Measurements from ENCODE around the gene PLS1.
"Not testable (repeated sequence)": the region's sequence is repeated elsewhere in the genome, so short reads cannot be mapped to it uniquely, and the experiment has no call there.

Gene PLS1

GRCh38 chr3:142597906-142598305 lies 1.7 kb downstream of the PLS1 start:
- DNase-seq (ENCODE audit: low read depth), result no peak

GRCh38 chr3:142601713-142602112 lies 5.5 kb downstream of the PLS1 start:
- no peak for DNase-seq (ENCODE audit: low read depth)

GRCh38 chr3:142602619-142603385 lies 6.6 kb downstream of the PLS1 start:
- no peak for DNase-seq (ENCODE audit: low read depth)

GRCh38 chr3:142603386-142603705 lies 7.2 kb downstream of the PLS1 start:
- not testable (repeated sequence) for DNase-seq (ENCODE audit: low read depth)

- DNase-seq (ENCODE audit: low read depth), result no peak
These were observed 8.7 kb downstream of the PLS1 start for GRCh38 chr3:142604940-142605339.

- no peak for DNase-seq (ENCODE audit: low read depth)
These were observed 12.4 kb downstream of the PLS1 start for GRCh38 chr3:142608631-142609030.

GRCh38 chr3:142609136-142609535 lies 12.9 kb downstream of the PLS1 start:
- DNase-seq (ENCODE audit: low read depth), result no peak

GRCh38 chr3:142611206-142611605 lies 15.0 kb downstream of the PLS1 start:
- no peak for DNase-seq (ENCODE audit: low read depth)

GRCh38 chr3:142613491-142613890 lies 17.3 kb downstream of the PLS1 start:
- no peak for DNase-seq (ENCODE audit: low read depth)

- no peak for DNase-seq (ENCODE audit: low read depth)
These were observed 17.9 kb downstream of the PLS1 start for GRCh38 chr3:142614059-142614626.

GRCh38 chr3:142615171-142615570 lies 19.0 kb downstream of the PLS1 start:
- no peak for DNase-seq (ENCODE audit: low read depth)

- DNase-seq (ENCODE audit: low read depth), result no peak
These were observed 22.8 kb downstream of the PLS1 start for GRCh38 chr3:142618917-142619461.

GRCh38 chr3:142622405-142622804 lies 26.2 kb downstream of the PLS1 start:
- no peak for DNase-seq (ENCODE audit: low read depth)

- DNase-seq (ENCODE audit: low read depth), result no peak
These were observed 27.0 kb downstream of the PLS1 start for GRCh38 chr3:142623194-142623593.

- no peak for DNase-seq (ENCODE audit: low read depth)
These were observed 28.4 kb downstream of the PLS1 start for GRCh38 chr3:142624341-142625152.

GRCh38 chr3:142625153-142625440 lies 28.9 kb downstream of the PLS1 start:
- DNase-seq (ENCODE audit: low read depth), result no peak

- DNase-seq (ENCODE audit: low read depth), result no peak
These were observed 30.8 kb downstream of the PLS1 start for GRCh38 chr3:142626971-142627370.

GRCh38 chr3:142628801-142629200 lies 32.6 kb downstream of the PLS1 start:
- no peak for DNase-seq (ENCODE audit: low read depth)

GRCh38 chr3:142633073-142633472 lies 36.9 kb downstream of the PLS1 start:
- no peak for DNase-seq (ENCODE audit: low read depth)

- no peak for DNase-seq (ENCODE audit: low read depth)
These were observed 39.9 kb downstream of the PLS1 start for GRCh38 chr3:142636050-142636449.

- DNase-seq (ENCODE audit: low read depth), result no peak
These were observed 40.5 kb downstream of the PLS1 start for GRCh38 chr3:142636664-142637063.

- no peak for DNase-seq (ENCODE audit: low read depth)
These were observed 42.1 kb downstream of the PLS1 start for GRCh38 chr3:142638291-142638690.

- no peak for DNase-seq (ENCODE audit: low read depth)
These were observed 45.3 kb downstream of the PLS1 start for GRCh38 chr3:142641504-142641903.
